ENCODE results near the gene CSNK1G1.

The CSNK1G1 gene

GRCh38 chr15:64155802-64156651, 199.9 kb downstream of the CSNK1G1 start:
- no peak for DNase-seq (ENCODE audit: low spot score)
- no peak for FAIRE-seq

GRCh38 chr15:64153480-64154367, 202.2 kb downstream of the CSNK1G1 start:
- DNase-seq (ENCODE audit: low spot score) (peak; percentile 97), FAIRE-seq (peak; percentile 50)

GRCh38 chr15:64152507-64153387, 203.2 kb downstream of the CSNK1G1 start:
- DNase-seq (ENCODE audit: low spot score): no peak
- FAIRE-seq: no peak

DNA sequence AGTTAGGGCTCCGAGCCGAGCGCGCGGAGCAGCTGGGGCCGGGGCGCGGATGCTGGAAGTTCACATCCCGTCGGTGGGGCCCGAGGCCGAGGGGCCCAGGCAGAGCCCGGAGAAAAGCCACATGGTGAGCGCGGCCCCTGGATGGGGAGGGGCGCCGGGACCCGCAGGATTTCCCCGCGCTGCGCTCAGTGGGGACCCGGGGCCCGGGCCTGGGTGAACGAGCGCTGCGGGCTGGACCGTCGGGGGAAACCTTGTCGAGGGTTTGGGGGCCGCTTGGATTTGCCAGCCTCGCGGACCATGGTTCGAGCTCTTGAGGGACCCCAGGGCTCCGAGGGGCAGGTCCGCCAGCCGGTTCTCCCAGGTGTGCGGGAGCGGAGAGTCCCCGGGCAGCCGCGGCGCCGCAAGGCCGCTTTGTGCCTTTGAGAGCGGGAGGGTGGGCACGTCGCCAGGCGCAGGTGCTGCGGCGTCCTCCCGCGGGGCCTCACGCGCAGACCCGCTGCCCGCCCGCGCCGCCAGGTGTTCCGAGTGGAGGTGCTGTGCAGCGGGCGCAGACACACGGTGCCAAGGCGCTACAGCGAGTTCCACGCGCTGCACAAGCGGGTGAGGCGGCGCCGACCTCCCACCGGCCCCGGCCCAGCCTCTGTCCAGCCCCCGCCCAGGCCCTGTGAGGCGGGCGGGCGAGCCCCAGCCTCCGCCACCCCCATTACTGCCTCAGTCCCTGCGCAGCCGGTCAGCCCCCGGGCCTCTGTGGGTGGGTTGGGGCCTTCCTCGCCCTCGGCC, 204.1 kb downstream of the CSNK1G1 start, which contains the start of gene SNX22:
Gene SNX22, plus strand, starts transcription at position 5 of the 780 bp plus-strand sequence. Its CDS starts 45 bp downstream, at position 50.
- FAIRE-seq: no peak
- DNase-seq (ENCODE audit: low spot score): no peak

- FAIRE-seq: no peak
Measured at GRCh38 chr15:64149893-64150578, 205.9 kb downstream of the CSNK1G1 start.

GRCh38 chr15:64149424-64149823, 206.5 kb downstream of the CSNK1G1 start:
- FAIRE-seq (no peak), DNase-seq (ENCODE audit: low spot score) (no peak)

More at GRCh38 chr15:64149893-64150578, 205.9 kb downstream of the CSNK1G1 start:
- no peak for DNase-seq (ENCODE audit: low spot score)

DNA sequence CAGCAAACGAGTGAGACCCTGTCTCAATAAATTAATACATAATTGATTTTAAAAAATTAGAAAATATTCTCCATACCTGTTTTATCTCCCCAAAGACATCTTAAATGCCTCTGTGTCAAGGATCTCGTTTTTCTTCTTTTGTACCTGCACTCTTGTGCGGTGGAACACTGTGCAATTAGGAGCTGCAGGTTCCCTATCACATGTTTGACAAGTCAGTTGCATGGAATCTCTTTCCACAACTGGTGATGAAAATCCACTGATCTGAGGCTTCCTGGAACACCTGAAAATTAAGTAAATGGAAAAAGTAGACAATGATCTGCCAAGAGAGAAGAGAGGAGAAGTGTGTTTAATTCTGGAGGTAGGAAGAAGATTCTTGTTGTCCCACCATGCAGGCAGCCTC, 207.4 kb downstream of the CSNK1G1 start:
- FAIRE-seq (no peak), DNase-seq (ENCODE audit: low spot score) (no peak)

DNA sequence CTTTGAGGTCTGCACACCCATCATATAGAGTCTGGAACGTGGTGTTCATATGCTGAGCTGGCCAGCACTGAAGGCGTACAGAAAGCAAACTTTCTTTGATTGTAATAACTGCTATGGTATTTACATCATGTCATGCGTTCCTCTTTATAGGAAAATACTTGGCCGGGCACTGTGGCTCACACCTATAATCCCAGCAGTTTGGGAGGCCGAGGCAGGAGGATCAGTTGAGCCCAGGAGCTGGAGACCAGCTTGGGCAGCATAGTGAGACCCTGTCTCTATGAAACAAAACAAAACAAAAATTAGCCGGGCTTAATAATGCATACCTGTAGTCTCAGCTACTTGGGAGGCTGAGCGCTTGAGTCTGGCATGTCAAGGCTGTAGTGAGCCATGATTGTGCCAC, 207.8 kb downstream of the CSNK1G1 start:
- FAIRE-seq (no peak), DNase-seq (ENCODE audit: low spot score) (no peak)

- no peak for FAIRE-seq
- DNase-seq (ENCODE audit: low spot score): no peak
Measured at GRCh38 chr15:64146885-64147681, 208.9 kb downstream of the CSNK1G1 start.

GRCh38 chr15:64146520-64146884, 209.5 kb downstream of the CSNK1G1 start:
- FAIRE-seq (no peak), DNase-seq (ENCODE audit: low spot score) (no peak)

- no peak for FAIRE-seq
- DNase-seq (ENCODE audit: low spot score): no peak
Measured at GRCh38 chr15:64146041-64146440, 209.9 kb downstream of the CSNK1G1 start.

DNA sequence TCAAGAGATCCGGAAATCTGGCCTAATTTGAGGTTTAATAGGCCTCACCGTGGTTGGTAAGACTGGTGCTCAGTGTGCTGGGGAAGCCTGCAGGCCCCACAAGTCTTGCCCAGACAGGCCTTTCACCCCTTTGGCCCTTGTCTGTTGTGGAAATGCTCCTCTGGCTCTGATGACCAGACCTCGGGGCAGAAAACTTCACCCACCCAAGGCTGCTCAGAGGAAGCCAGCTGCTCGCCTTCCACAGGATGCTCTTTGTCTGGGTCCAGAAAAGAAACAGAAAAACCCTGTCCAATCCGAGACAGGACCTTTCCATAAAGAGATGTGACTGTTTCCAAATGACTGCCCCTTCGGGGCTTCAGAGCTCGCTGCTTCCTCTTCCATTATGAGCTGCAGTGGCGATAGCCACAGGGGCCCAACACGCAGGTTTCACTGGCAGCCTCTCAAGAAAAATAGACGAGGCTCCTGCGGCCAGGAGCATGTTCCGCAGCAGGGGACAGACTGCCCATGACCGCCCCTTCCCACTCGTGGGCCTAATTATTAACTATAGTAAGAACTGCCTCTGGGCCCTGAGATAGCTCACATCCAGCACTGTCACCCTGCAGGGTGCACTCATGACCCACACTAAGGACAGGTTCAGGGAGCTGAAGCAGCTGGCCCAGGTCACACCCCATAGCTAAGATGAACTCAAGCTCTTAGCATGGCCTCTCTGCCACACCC, 211.2 kb downstream of the CSNK1G1 start:
- no peak for DNase-seq (ENCODE audit: low spot score)
- FAIRE-seq: no peak

DNA sequence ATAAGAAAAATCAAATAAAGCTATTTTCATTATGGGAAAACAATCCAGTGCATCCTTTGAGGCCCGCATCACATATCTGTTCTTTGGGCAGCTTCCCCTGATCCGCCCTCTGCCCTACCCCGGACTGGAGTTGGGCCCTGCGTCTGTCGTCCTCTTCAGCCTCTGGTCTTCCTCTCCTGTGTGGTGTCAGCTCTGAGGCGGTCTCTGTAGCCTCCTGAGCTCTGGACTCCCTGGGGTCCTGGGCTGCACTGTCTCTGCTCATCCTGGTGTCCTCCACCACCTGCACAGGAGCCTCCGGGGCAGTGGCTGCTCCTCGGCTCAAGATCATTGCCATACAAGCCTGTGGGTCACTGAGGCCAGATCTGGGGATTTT, 211.8 kb downstream of the CSNK1G1 start:
- DNase-seq (ENCODE audit: low spot score) (no peak), FAIRE-seq (no peak)

DNA sequence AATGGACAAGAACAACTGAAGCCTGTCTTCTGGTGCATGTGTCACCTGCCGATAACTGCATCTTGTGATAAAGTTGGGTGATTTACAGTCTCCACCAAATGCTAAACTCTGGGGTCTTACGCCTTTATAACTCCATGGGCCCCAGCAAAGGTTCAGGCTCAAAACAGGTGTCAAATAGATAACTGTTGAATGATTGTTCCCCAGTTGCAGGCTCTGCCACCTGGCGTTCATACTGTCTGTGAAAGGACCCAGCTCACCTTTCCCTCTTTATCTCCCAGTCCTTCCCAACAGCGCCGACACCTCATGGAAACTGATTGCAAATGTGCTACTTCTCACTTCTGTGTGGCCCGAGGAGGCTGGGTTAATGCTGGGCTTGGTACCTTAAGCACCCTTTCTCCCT, 212.7 kb downstream of the CSNK1G1 start:
- DNase-seq (ENCODE audit: low spot score) (no peak), FAIRE-seq (no peak)

- no peak for DNase-seq (ENCODE audit: low spot score)
- FAIRE-seq: no peak
Measured at GRCh38 chr15:64141798-64142512, 214.0 kb downstream of the CSNK1G1 start.

DNA sequence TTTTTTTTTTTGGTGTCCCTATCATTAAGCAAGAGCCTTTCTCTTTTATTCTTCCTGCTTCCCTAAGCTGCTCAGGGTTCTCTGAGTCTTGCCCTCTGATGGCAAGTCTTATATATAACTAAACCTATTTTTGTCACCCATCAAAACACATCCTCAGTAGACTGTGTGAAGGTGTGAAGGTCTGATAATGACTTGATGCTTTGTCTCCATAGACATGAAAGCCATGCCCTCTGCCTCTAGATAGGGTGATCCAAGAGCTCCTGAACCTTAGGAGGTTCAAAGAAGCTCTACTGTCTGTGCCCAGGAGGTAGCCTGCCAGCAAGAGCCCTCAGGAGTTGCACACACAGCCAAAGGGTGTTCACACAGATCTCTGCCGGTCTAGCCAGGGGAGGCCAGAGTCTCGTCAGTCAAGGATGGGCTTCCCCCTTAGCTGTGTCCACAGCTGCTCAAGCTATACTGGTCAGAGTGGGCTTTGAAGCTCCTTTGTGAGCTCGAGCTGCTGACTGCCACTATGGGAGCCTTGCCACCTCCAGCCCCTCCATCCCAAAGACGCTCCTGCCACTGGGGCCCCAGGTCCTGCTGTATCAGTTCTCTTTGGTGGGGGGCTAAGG, 217.5 kb downstream of the CSNK1G1 start:
- DNase-seq (ENCODE audit: low spot score) (no peak), FAIRE-seq (no peak)

- no peak for FAIRE-seq
- DNase-seq (ENCODE audit: low spot score): no peak
Measured at GRCh38 chr15:64137226-64137833, 218.6 kb downstream of the CSNK1G1 start.
